Muscle of leg (tissue), 9 donors: Measurements from ENCODE around the gene SUN2. TPM values are rescaled to one million over a fixed set of nuclear protein-coding genes. Genes with fewer than 3 reads are reported as not detected.

Experiments used
- polyA plus RNA-seq, 8 donors: library from polyadenylated mRNA; unstranded; fragments of 120-200 nt; gene quantifications; one replicate each; pipeline versions ENCODE4 v1.2.1 to v1.2.3, GENCODE V29; 2013; ENCODE audit warnings: inconsistent platforms in 1 of 8, low replicate concordance in 1 of 8; ENCODE audit not compliant: insufficient read length in 8 of 8, insufficient read depth in 1 of 8
- total RNA-seq: library from RNA; stranded (reverse); fragments of 120-200 nt; gene quantifications from one replicate; pipeline ENCODE4 v1.2.4, GENCODE V29; 2013

Gene SUN2
- total and polyA plus RNA-seq, 9 donors: 37.6 to 63.8 (median 56.1) TPM

Other genes with a start within 250 kb of the SUN2 start
- gene DDX17, start 249.7 kb downstream of the SUN2 start, total RNA-seq: 346 TPM
- gene DDX17, start 249.7 kb downstream of the SUN2 start, polyA plus RNA-seq: 100 to 1,000 TPM; 280 to 410 (median 304) TPM
- gene DMC1, start 185.8 kb downstream of the SUN2 start, total RNA-seq: 4.2 TPM
- 10 to 100 TPM in 1 of 8 donors, 1 to 10 TPM in 7; 5.0 to 10.7 (median 6.6) TPM for gene DMC1, start 185.8 kb downstream of the SUN2 start, polyA plus RNA-seq
- gene FAM227A, start 99.6 kb downstream of the SUN2 start, total RNA-seq: 1.1 TPM
- 1 to 10 TPM in 2 of 8 donors, under 1 TPM in 6; 0.62 to 1.1 (median 0.83) TPM for gene FAM227A, start 99.6 kb downstream of the SUN2 start, polyA plus RNA-seq
- 19.8 TPM for gene CBY1, start 99.4 kb downstream of the SUN2 start, total RNA-seq
- 10 to 100 TPM; 29.0 to 43.7 (median 36.8) TPM for gene CBY1, start 99.4 kb downstream of the SUN2 start, polyA plus RNA-seq
- 60.0 TPM for gene TOMM22, start 74.0 kb downstream of the SUN2 start, total RNA-seq
- 10 to 100 TPM; 85.5 to 93.9 (median 89.3) TPM for gene TOMM22, start 74.0 kb downstream of the SUN2 start, polyA plus RNA-seq
- 32.0 TPM for gene JOSD1, start 55.1 kb downstream of the SUN2 start, total RNA-seq
- 10 to 100 TPM; 32.0 to 51.7 (median 38.4) TPM for gene JOSD1, start 55.1 kb downstream of the SUN2 start, polyA plus RNA-seq
- gene GTPBP1, start 50.1 kb downstream of the SUN2 start, total RNA-seq: 22.5 TPM
- gene GTPBP1, start 50.1 kb downstream of the SUN2 start, polyA plus RNA-seq: 10 to 100 TPM; 27.2 to 45.3 (median 35.8) TPM
- 15.0 TPM for gene DNAL4, start 38.1 kb upstream of the SUN2 start, total RNA-seq
- gene DNAL4, start 38.1 kb upstream of the SUN2 start, polyA plus RNA-seq: 10 to 100 TPM; 12.7 to 17.7 (median 14.8) TPM
- 2.2 TPM for gene NPTXR, start 88.0 kb upstream of the SUN2 start, total RNA-seq
- gene NPTXR, start 88.0 kb upstream of the SUN2 start, polyA plus RNA-seq: 1 to 10 TPM; 4.5 to 8.7 (median 5.9) TPM
- gene CBX6, start 116.2 kb upstream of the SUN2 start, total RNA-seq: 24.9 TPM
- 10 to 100 TPM; 27.6 to 51.8 (median 34.8) TPM for gene CBX6, start 116.2 kb upstream of the SUN2 start, polyA plus RNA-seq
- 0.13 TPM for gene APOBEC3A, start 201.6 kb upstream of the SUN2 start, total RNA-seq
- gene APOBEC3A, start 201.6 kb upstream of the SUN2 start, polyA plus RNA-seq: 1 to 10 TPM in 2 of 8 donors, under 1 TPM in 4, not detected in 2; 0.11 to 2.5 (median 0.57) TPM
- 1.7 TPM for gene APOBEC3B, start 226.3 kb upstream of the SUN2 start, total RNA-seq
- gene APOBEC3B, start 226.3 kb upstream of the SUN2 start, polyA plus RNA-seq: 1 to 10 TPM; 1.1 to 6.6 (median 4.8) TPM